Mammary epithelial cell (primary cell): Measurements from ENCODE around the gene KHK.

Experiments used
- EZH2 ChIP-seq: IDR thresholded peaks from 2 replicates; pipeline ENCODE4 v1.6.1; 2012; ENCODE audit warnings: low read length, inconsistent platforms, borderline replicate concordance
- TF ChIP-seq, protein P1 (sequence below), 2 donors: IDR thresholded peaks in 1 of 2; conservative IDR thresholded peaks in 1 of 2; 2 replicates each; pipeline ENCODE4 v1.5.1; 2011 to 2012; ENCODE audit warnings: inconsistent platforms in 2 of 2, low read length in 2 of 2, mild to moderate bottlenecking in 2 of 2, control low read depth in 1 of 2, low read depth in 1 of 2; ENCODE audit not compliant: insufficient read depth in 1 of 2; ENCODE audit errors: extremely low read depth in 1 of 2

DNA sequence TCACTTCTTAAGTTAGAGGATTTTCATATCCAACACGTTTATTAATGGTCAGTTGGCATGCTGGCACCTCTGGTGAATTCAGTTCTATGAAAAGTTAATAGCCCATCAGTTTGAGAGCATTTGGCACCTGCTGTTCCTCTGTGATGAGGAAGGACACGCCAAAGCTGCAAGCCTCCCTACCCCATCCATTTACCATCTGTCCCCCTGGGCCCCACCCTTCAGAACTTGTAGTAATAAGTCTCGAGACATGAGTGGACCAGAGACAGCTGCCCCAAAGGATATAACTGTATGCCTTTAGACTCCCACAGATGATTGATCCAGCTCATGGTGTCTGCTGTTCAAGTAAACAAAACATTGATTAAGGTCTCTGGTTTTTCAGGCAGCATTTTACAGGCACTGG is 21.4 kb upstream of the KHK start:
- TF ChIP-seq, protein P1, sequence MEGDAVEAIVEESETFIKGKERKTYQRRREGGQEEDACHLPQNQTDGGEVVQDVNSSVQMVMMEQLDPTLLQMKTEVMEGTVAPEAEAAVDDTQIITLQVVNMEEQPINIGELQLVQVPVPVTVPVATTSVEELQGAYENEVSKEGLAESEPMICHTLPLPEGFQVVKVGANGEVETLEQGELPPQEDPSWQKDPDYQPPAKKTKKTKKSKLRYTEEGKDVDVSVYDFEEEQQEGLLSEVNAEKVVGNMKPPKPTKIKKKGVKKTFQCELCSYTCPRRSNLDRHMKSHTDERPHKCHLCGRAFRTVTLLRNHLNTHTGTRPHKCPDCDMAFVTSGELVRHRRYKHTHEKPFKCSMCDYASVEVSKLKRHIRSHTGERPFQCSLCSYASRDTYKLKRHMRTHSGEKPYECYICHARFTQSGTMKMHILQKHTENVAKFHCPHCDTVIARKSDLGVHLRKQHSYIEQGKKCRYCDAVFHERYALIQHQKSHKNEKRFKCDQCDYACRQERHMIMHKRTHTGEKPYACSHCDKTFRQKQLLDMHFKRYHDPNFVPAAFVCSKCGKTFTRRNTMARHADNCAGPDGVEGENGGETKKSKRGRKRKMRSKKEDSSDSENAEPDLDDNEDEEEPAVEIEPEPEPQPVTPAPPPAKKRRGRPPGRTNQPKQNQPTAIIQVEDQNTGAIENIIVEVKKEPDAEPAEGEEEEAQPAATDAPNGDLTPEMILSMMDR (conservative IDR thresholded peaks at IDR 0.05 in 1 of 2, IDR thresholded peaks at IDR 0.05 in 1 of 2; ENCODE audit: extremely low read depth in 1 of 2, insufficient read depth in 1 of 2, low read depth in 1 of 2, low read length in 2 of 2): no peak
- TF ChIP-seq EZH2: no peak
